GM18867 (cell line): ENCODE measurements around the gene TMEM222.

ENCODE experiments used
- ATAC-seq: cut with Tn5 transposase; IDR thresholded peaks from one replicate; pipeline ENCODE4 v1.9.1; 2021; ENCODE audit warnings: mild to moderate bottlenecking, moderate library complexity; ENCODE audit not compliant: unreplicated experiment

The TMEM222 gene

DNA sequence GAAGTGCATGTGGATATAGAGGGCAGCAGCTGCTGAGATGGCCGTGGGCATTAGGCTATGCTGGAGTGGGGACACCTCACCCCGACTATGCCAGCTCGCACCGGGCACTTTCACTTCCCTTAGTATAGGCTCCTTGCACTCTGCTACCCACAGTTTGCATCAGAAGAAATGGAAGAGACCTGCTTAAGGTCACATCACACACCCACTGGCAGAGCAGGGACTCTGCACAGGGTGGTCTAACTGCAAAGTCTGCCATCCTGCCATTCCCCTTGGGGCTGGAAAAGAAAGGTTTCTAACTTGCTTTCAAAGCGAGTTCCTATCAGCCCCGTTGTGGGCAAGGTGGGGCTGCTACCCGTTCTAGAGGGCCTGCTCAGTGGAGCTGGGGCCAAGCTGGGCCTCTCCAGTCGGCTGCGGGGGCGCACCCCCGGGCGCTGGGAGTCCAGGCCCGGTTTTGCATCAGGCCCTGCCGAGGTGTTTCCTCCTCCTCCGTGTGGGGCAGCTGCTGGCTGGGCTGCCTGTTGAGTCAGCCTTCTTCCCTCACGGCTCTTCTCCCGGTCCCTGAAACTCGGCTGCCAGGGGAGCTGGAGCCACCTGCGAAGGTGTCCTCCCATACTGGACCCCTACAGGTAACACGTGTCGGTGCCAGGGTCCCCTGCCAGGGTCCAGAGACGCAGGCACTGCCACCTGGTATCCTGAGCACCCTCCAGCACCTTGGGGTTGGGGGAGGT, 19.7 kb downstream of the TMEM222 start, which contains the start of gene SYTL1:
Gene SYTL1, plus strand, starts transcription at position 498 of the 728 bp plus-strand sequence. CDS start 3,313 bp downstream, outside the sequence.
- peak; percentile 55 for ATAC-seq

DNA sequence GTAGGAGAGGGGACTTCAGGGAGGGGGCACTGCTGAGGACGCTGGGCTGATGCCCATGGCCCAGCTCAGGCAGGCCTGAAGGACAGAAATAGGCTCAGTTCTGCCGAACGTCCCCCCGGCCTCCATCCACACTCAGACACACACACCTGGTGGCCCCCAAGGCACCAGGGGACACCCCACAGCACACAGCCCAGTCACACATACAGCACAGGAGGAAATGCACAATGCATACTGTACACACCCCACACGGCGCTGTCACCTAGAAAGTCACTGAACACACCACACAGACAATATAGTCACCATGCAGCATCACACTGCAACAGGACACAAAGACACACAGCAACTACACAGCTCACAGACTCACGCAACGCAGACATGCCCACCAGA, 20.4 kb downstream of the TMEM222 start:
- ATAC-seq, result no peak

DNA sequence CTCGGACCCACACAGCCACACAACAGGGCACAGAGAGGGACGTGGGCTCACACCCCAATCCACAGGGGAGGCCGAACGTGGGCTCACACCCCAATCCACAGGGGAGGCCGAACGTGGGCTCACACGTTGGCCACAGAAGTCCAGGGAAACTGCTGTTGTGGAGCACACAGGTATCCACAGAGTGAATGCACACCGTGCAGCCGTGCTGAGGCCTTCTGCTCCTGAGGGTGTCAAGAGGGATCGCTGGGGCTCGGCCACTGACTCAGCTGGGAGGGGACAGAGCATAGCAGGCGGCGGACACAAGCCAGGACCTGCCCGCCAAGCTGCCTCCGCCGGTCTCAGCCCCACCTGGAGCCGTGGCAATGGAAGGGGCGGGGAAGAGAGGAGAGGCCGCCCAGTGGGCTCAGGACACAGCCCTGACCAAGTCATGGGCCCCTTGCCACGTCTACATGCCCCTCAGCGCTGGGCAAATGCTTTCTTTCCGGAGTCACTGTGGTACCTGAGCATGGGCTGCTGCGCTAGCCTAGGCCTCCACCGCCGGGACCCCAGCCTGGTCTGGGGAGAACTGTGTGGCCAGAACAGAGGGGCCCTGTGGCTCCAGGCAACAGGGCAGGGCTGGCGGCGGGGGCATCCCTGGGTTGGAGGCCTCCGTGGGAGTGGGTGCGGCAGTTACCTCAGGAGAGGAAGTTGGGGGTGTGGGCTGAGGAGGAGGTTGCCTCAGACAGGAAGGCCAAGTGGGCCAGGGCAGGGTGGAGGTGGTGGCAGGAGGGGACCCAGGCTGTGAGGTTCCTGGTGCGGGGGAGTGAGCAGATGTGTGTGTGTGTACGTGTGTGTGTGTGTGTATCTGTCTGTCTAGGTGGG, 21.0 kb downstream of the TMEM222 start:
- ATAC-seq, result no peak

DNA sequence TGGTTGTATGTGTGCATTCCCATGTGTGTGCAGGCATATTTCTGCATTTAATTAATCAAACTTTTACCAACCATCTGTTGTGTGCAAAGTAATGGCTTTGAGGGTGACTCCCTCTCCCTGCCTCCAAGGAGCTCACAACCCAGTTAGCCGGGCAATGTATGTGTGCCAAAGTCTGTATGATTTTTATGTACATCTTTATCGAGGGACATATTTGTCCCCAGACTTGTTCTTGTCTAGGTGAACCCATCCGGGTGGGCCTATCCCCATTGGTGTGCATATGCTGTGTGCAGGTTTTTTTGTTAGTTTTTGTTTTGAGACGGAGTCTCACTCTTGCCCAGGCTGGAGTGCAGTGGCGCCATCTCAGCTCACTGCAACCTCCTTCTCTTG, 21.7 kb downstream of the TMEM222 start:
- ATAC-seq, result no peak

DNA sequence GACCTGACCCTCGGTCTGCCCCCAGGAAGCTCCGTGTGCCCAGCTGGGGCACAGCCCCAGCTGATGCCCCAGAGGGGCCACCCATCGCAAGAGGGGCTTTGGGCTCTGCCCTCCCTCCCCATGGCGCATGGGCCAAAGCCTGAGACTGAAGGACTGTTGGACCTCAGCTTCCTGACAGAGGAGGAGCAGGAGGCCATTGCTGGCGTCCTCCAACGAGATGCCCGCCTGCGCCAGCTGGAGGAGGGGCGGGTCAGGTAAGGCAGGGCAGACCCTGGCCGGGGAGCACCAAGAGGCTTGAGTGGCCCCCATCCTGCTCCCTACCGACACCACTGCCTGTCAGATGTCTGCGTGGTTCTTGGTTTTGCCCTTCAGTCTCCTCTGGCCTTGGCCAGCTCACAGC, 23.3 kb downstream of the TMEM222 start:
- ATAC-seq, result no peak

DNA sequence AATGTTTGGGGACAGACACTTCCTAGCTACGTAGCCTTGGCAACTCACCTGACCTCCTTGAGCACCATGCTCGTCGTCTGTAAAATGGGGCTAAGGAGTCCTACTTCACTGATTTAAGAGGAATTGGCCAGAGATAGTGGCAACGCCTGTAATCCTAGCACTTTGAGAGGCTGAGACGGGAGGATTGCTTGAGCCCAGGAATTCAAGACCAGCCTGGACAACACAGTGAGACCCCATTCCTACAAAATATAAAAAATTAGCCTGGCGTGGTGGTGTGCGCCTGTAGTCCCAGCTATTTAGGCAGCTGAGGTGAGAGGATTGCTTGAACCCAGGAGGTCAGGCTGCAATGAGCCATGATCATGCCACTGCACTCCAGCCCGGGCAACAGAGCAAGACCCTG, 24.4 kb downstream of the TMEM222 start:
- ATAC-seq, result no peak

DNA sequence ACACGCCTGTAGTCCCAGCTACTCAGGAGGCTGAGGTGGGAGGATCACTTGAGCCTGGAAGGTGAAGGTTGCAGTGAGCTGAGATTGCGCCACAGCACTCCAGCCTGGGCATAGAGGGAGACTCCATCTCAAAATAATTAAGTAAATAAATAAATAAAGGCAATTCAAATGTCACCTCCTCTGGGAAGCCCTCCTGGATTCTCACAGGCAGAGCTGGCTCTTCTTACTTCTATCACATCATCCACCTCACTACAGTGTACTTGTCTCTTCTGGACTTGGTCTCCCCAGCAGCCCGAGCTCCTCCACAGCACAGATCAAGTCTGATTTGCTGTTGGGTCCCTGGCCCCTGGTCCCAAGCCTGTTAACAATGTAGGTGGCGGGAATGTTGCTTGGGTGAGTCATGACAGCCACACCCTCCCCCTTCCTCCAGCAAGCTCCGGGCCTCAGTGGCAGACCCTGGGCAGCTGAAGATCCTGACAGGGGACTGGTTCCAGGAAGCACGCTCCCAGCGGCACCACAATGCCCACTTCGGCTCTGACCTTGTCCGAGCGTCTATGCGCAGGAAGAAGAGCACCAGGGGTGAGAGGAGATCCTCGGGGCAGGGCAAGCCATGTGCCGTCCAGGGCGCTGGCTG, 25.1 kb downstream of the TMEM222 start:
- no peak for ATAC-seq

DNA sequence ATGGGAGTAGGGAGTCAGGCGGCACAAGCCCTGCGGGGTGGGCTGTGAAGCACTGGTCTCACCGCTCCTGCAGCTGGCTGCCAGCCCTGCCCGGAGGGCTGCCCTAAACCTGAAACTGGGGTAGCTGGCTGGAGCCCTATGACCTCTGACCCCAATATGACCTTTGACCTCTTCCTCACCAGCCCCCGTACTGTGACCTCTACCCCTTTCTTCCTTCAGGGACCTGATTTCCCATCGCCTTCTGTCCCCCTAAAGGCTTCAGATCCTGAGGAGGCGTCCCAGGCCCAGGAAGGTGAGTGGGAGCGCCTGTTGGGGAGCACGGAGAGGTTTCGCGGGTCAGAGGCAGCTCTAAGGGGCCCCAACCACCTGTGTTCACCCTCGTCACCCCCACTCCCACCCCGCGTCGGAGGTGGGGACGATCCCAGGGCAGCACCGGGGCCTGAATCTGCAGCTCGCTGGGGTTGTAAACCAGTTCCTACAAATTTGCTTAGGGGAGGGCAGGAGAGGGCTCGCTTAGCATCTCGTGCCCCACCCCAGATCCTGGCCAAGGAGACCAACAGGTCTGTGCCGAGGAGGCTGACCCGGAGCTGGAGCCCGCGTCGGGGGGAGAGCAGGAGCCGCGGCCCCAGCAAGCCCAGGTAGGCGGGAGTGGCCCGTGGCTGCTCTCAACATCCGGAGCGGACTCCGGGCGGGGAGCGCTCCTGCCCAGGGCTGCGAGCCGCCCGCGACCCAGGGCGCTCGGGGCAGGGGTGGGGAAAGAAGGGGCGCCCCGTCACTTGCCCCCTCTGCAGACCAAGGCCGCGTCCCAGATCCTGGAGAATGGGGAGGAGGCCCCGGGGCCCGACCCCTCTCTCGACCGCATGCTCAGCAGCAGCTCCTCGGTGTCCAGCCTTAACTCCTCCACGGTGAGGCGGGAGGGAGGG, 27.2 kb downstream of the TMEM222 start:
- ATAC-seq, result peak; percentile 42

DNA sequence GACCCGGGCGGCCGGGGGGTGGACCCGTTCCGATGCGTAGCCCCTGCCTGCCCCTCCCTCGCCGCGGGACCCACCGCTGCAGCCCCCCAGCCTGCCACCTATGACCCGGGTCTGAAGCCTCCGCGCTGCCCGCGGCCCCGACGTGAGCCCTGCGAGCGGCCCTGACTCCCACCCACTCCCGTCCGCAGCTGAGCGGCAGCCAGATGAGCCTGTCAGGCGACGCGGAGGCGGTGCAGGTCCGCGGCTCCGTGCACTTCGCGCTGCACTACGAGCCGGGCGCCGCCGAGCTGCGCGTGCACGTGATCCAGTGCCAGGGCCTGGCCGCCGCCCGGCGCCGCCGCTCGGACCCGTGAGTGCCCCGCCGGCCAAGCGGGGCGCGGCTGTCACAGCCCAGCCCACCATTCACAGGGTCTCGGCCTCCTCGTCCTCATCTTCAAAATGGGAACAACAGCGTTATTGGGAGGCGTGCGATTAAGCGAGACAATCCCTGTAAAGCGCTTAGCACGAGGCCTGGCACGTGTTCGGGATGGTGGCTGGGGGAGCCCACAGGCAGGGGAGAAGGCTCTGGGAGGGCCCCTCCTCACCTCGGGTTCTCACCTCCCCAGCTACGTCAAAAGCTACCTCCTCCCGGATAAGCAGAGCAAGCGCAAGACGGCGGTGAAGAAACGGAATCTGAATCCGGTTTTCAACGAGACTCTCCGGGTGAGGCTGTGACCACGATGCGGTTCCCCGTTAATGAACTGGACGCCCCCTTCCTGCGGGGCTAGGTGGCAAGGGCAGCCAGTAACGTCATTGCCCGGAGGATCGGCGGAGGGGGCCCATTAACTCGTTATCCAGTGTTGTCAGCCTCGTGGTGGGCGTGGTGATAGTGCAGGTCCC, 28.1 kb downstream of the TMEM222 start:
- no peak for ATAC-seq

DNA sequence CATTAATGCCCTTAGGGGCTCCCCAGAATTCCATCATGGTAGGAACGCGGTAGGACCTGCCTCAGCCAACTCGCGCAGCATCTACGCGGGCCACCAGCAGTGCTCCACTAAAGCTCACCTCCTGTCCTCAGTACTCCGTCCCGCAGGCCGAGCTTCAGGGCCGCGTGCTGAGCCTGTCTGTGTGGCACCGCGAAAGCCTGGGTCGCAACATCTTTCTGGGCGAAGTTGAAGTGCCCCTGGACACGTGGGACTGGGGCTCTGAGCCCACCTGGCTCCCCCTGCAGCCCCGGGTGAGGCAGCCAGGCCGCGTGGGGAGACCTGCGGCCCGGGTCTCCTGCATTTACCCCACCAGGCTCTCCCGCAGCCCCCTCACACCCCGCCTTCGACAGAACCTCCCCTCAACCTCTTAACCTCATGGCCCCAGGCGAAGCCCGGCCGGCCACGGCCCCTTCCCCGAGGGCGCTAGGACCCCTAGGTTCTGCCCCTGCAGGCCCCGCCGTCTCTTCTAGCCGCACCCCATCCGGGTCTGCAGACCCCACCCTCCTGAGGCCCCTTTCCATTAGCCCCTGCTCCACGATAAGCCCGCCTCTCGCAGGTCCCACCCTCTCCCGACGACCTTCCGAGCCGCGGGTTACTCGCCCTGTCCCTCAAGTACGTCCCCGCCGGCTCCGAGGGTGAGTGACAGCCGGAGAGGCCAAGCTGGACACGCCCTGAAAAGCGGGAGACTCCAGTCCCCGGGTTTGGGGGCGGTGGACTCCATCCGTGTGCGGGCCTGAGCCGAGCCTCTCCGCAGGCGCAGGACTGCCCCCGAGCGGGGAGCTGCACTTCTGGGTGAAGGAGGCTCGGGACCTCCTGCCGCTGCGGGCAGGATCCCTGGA, 28.9 kb downstream of the TMEM222 start:
- no peak for ATAC-seq

DNA sequence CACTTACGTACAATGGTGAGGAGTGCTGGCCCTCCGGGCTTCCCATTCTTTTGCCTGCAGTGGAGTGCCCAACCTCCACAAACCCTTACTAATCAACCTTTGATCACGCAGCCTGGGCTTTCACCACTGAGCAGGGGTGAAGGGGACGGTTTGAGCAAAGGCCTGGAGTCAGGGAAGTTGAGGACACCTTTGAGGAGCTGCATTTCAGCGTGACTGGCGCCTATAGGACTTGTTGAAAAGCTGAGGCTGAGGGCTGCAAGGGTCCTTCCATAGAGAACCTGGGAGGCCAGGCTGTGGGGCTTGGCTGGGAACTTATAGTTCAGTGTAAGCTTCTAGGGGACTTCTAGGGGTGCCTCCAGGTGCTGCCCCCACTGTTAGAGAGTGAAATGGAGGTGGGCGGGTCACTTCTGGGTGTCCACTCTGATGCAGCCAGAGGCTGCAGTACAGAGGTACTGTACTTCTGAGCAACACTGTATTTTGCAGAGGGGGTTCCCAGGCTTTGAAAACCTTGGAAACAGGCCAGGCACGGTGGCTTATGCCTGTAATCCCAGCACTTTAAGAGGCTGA, 29.7 kb downstream of the TMEM222 start:
- no peak for ATAC-seq

DNA sequence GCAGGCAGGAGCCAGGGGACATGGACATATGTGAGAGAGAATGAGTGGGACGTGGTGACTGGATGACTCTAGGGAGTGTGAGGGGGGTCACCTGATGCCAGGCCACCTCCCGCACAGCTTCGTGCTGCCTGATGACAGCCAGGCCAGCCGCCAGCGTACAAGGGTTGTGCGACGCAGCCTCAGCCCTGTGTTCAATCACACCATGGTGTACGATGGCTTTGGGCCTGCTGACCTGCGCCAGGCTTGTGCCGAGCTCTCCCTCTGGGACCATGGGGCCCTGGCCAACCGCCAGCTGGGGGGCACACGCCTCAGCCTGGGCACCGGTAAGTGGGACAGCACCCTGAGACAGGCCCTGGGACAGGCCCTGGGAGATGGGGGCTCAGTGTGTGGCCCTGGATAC, 31.2 kb downstream of the TMEM222 start:
- no peak for ATAC-seq

DNA sequence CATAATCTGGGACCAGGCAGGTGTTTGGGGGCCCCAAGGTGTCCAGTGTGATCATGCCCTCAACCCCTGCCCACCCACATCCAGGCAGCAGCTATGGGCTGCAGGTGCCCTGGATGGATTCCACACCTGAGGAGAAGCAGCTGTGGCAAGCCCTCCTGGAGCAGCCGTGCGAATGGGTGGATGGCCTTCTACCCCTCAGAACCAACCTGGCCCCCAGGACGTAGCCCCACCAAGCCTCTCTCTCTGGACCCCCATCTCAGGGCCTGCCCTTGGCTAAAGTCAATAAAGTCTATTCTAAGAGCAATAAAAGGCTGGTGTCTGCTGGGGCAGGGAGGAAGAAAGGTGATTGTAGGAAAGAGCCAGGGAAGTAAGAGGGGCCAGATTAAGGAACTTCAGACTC, 31.7 kb downstream of the TMEM222 start:
- ATAC-seq, result no peak

DNA sequence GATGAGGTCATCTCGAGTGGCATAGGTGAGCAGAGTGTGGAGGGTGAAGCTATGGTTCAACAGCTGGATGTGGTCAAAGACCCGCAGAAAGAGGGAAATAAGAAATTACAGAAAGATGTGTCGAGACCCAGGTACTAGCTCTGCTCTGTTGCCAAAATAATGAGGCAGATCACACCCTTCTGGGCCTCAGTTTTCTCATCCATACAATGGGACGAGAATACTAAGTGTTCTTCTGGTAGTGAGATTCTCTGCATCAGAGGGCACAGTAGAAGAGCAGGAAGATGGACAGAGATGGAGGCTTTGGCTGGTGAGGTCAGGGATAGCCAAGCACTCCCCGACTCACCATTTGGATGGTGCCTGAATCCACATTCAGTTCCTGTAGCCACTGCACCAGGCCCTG, 33.7 kb downstream of the TMEM222 start:
- ATAC-seq, result no peak

DNA sequence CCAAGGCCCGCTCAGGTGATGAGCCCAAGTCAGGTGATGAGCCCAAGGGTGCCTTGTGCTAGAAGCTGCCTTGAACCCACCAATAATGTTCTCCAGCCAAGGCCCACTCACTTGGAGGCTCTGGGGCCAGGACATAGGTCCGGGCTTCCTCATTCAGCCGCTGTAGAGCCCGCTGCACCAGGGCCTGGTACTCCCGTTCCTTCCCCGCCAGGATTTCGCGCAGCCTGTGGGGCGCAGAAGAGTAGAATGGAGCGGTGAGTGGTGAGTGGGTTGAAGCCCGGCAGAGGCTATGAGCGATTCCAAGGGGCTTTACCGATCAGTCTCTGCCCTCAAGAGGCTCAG, 34.3 kb downstream of the TMEM222 start:
- ATAC-seq, result no peak

DNA sequence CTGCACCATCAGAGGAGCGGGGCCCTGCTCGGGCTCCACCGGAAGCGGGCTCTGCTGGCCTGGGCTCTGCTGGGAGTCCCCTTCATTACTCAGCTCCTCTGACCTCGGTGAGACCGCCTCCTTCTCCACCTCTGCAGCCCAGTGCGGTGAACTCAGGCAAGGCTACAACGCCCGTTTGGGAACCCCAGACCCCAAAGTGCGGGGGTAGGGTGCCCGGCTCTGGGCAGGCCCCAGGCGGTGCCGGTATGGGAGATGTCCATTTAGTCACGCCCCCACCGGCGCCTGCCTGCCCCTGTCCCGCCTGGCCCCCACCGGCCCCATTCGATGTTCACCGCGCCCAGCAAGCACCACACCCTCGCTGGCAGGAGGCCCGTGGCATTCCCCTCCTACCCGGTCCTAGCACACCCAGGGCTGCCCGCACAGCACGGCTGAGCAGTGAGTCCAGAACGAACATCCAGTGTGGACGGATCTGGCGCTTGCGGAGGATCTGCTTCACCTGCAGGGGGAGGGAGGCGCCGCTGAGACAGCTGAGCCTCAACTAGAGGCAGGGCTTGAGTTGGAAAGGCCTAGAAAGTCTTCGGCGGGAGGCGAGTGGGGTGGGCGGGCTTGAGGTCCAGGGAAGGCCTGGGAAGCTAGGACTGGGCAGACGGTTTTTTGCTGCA, 34.8 kb downstream of the TMEM222 start:
- ATAC-seq, result no peak

DNA sequence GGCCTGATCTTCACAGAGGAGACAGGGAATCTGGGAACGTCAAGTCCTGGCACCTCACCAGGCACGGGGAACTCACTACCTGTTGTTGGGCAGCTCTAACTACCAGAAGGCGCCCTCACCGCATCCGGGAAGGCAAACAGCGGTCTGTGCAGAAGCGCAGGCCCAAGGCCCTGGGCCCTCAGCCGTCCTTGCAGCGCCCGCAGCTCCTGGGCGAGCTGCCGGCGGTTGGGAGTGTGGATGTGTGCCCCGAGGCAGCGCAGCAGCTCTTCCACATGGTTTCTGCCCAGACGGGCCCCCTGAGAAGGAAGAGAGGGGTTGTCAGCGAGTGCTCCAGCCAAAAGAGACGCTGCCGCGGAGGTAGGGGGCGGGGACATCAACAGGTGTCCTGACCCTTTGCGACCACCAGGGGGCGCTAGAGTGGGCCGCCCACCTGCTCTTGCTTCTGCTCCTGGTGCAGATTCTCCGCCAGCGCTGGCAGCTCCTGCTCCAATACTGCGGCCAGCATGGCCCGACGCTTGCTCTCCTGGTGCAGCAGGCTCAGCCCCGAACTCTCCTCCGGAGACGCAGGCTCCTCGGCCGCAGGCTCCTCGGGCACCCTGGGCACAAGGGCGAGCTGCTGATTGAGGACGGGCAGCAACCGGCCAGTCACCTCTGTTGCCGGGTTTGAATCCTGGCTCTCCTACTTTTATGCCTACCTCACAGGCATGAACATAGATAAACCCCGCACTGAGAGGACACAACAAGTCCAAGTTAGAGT, 35.5 kb downstream of the TMEM222 start:
- peak; percentile 39 for ATAC-seq
